Urinary bladder (tissue), 4 donors: Measurements from ENCODE around the gene SIX3. TPM values are rescaled to one million over a fixed set of nuclear protein-coding genes. Genes with fewer than 3 reads are reported as not detected.

Experiments used
- DNase-seq: peaks from one replicate; pipeline ENCODE4 v3.0.0-alpha.2; 2015; ENCODE audit errors: extremely low spot score
- H3K27ac ChIP-seq: one replicate; pipeline ENCODE4 v1.5.1; 2013; ENCODE audit warnings: low read depth, mild to moderate bottlenecking, moderate library complexity
- H3K36me3 ChIP-seq: one replicate; pipeline ENCODE4 v1.6.1; 2013; ENCODE audit warnings: mild to moderate bottlenecking, moderate library complexity; ENCODE audit not compliant: insufficient read depth
- H3K4me1 ChIP-seq: one replicate; pipeline ENCODE4 v1.6.1; 2013; ENCODE audit warnings: mild to moderate bottlenecking, moderate library complexity; ENCODE audit not compliant: insufficient read depth
- H3K4me3 ChIP-seq: one replicate; pipeline ENCODE4 v1.5.1; 2013; ENCODE audit warnings: low read depth, low read length
- WGBS: extraction: QIAGEN DNeasy Blood & Tissue Kit; methylation state at CpG from one replicate; pipeline ENCODE4 v1.1.7; 2013; 5-methylcytosine and 5-hydroxymethylcytosine counted together
- polyA plus RNA-seq: library from polyadenylated mRNA; stranded (reverse); fragments of 200-250 nt; gene quantifications from one replicate; pipeline ENCODE4 v1.2.3, GENCODE V29; 2013
- total RNA-seq: library from RNA; depleted of rRNA; stranded (reverse); fragments of >200 nt; gene quantifications from one replicate; pipeline ENCODE4 v1.2.3, GENCODE V29; 2014
- donor health status: healthy with polysubstance abuse.
- donor health status: healthy.

The SIX3 gene
- total and polyA plus RNA-seq, 2 donors: not detected

- Histone ChIP-seq H3K27ac (no peak overlapping the region), H3K4me3 (peak overlapping the region; percentile 14), H3K4me1 (no peaks in the 10 kb centered on the region), H3K36me3 (no peaks in the 10 kb centered on the region)
- no peak for DNase-seq
- 2% methylated on average over 60 of the region's 60 CpGs for WGBS
Observed at GRCh38 chr2:44934038-44934982, 7.2 kb upstream of the SIX3 start.

- Histone ChIP-seq H3K27ac (no peak overlapping the region), H3K4me1 (no peaks in the 10 kb centered on the region), H3K36me3 (no peaks in the 10 kb centered on the region), H3K4me3 (peak overlapping the region; percentile 14)
- WGBS: under 1% methylated on average over 48 of the region's 48 CpGs
- DNase-seq: no peak
Observed at GRCh38 chr2:44934983-44935728, 6.3 kb upstream of the SIX3 start.

GRCh38 chr2:44935729-44936098 is 5.8 kb upstream of the SIX3 start:
- under 1% methylated on average over 27 of the region's 27 CpGs for WGBS
- no peak overlapping the region for H3K4me3 ChIP-seq
- no peak for DNase-seq
- H3K4me1 ChIP-seq: no peaks in the 10 kb centered on the region
- H3K27ac ChIP-seq: no peak overlapping the region
- H3K36me3 ChIP-seq: no peaks in the 10 kb centered on the region

- WGBS: 10% methylated on average over 6 of the region's 6 CpGs
- H3K36me3 ChIP-seq: no peaks in the 10 kb centered on the region
- H3K4me3 ChIP-seq: no peak overlapping the region
- no peak for DNase-seq
- no peak overlapping the region for H3K27ac ChIP-seq
- peaks cover 2% of the 10 kb centered on the region for H3K4me1 ChIP-seq
Observed at GRCh38 chr2:44936275-44936674, 5.2 kb upstream of the SIX3 start.

- Histone ChIP-seq H3K4me3 (no peak overlapping the region), H3K4me1 (peaks cover 2% of the 10 kb centered on the region), H3K36me3 (no peaks in the 10 kb centered on the region), H3K27ac (no peak overlapping the region)
- WGBS: 10% methylated on average over 22 of the region's 22 CpGs
- no peak for DNase-seq
Observed at GRCh38 chr2:44936715-44937687, 4.5 kb upstream of the SIX3 start.

- H3K4me1 ChIP-seq: peaks cover 2% of the 10 kb centered on the region
- 4% methylated on average over 35 of the region's 35 CpGs for WGBS
- no peak for DNase-seq
- H3K36me3 ChIP-seq: no peaks in the 10 kb centered on the region
- no peak overlapping the region for H3K4me3 ChIP-seq
- H3K27ac ChIP-seq: no peak overlapping the region
Observed at GRCh38 chr2:44937688-44938240, 3.7 kb upstream of the SIX3 start.

- DNase-seq: no peak
Observed at GRCh38 chr2:44938287-44939105, 3.0 kb upstream of the SIX3 start.

GRCh38 chr2:44939106-44940048 is 2.1 kb upstream of the SIX3 start:
- H3K4me1 ChIP-seq: peaks cover 2% of the 10 kb centered on the region
- H3K36me3 ChIP-seq: no peaks in the 10 kb centered on the region
- no peak overlapping the region for H3K27ac ChIP-seq
- DNase-seq: no peak
- 8% methylated on average over 42 of the region's 42 CpGs for WGBS
- H3K4me3 ChIP-seq: peak overlapping the region; percentile 26

More at GRCh38 chr2:44938287-44939105, 3.0 kb upstream of the SIX3 start:
- H3K27ac ChIP-seq: no peak overlapping the region
- WGBS: 2% methylated on average over 62 of the region's 62 CpGs
- no peaks in the 10 kb centered on the region for H3K36me3 ChIP-seq
- peaks cover 2% of the 10 kb centered on the region for H3K4me1 ChIP-seq
- H3K4me3 ChIP-seq: peak overlapping the region; percentile 26

GRCh38 chr2:44940049-44940494 is 1.4 kb upstream of the SIX3 start:
- 42% methylated on average over 14 of the region's 14 CpGs for WGBS
- no peak overlapping the region for H3K4me3 ChIP-seq

GRCh38 chr2:44940732-44941464 is 604 bp upstream of the SIX3 start:
- no peaks in the 10 kb centered on the region for H3K36me3 ChIP-seq
- no peak overlapping the region for H3K27ac ChIP-seq
- peaks cover 4% of the 10 kb centered on the region for H3K4me1 ChIP-seq
- H3K4me3 ChIP-seq: peak overlapping the region; percentile 31
- DNase-seq: no peak
- WGBS: 8% methylated on average over 25 of the region's 25 CpGs

More at GRCh38 chr2:44940049-44940494, 1.4 kb upstream of the SIX3 start:
- Histone ChIP-seq H3K36me3 (no peaks in the 10 kb centered on the region), H3K27ac (no peak overlapping the region), H3K4me1 (peaks cover 4% of the 10 kb centered on the region)
- DNase-seq: no peak
